Lower leg skin (tissue), 3 donors: Measurements from ENCODE around the gene GLP2R.

ENCODE experiments used
- CTCF ChIP-seq, 3 donors: fragments of 450-650 bp; IDR thresholded peaks; one replicate each; pipeline ENCODE4 v1.5.1; 2016; ENCODE audit warnings: antibody characterized with exemption in 3 of 3, mild to moderate bottlenecking in 3 of 3, moderate library complexity in 2 of 3
- POLR2A ChIP-seq, 2 donors: fragments of 450-650 bp; IDR thresholded peaks; one replicate each; pipeline ENCODE4 v1.6.1; 2016 to 2017; ENCODE audit warnings: antibody characterized with exemption in 2 of 2, mild to moderate bottlenecking in 1 of 2, moderate library complexity in 1 of 2

DNA sequence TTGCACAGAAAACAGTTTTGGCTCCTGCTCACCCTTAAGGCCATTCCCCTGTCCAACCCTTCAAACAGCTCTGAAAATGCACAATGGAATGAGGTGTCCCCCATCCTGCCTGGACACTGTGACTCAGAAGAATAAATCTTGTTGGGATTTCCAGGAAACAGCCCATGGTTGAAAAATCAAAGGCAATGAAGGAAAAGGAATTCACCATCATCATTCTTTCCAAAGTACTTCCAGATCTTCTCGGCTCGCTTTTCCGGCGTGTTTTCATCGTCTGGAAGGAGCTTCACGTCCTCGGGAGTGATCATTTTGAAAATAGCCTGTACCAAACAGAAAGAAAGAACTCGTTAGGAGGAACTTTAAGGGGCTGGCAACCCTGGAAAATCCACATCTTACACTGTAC, 75.1 kb downstream of the GLP2R start:
- TF ChIP-seq CTCF (IDR thresholded peaks at IDR 0.05) (no peak), POLR2A (IDR thresholded peaks at IDR 0.05) (no peak)
